Smooth muscle cell (in vitro differentiated cells): ENCODE measurements around the gene PTPN14. TPM values are rescaled to one million over a fixed set of nuclear protein-coding genes. Genes with fewer than 3 reads are reported as not detected.

Experiments used
- DNase-seq: peaks from one replicate; lab custom pipeline; 2025; ENCODE audit not compliant: unreplicated experiment; lab: John Stamatoyannopoulos, UW
- H2AFZ ChIP-seq: fragments of 200-600 bp; sonication (generic); 2 replicates; pipeline ENCODE4 v1.6.0; 2016; ENCODE audit warnings: antibody characterized with exemption, low read depth, mild to moderate bottlenecking
- H3F3A ChIP-seq: fragments of 200-600 bp; sonication (generic); 2 replicates; pipeline ENCODE4 v1.6.0; 2017; ENCODE audit warnings: antibody characterized with exemption, low read depth
- H3K27ac ChIP-seq: fragments of 200-600 bp; sonication (generic); 2 replicates; pipeline ENCODE4 v1.5.1; 2016; ENCODE audit warnings: low read depth, mild to moderate bottlenecking
- H3K27me3 ChIP-seq: fragments of 200-600 bp; sonication (generic); 2 replicates; pipeline ENCODE4 v1.6.1; 2016; ENCODE audit warnings: low read depth, mild to moderate bottlenecking
- H3K36me3 ChIP-seq: fragments of 200-600 bp; sonication (generic); 2 replicates; pipeline ENCODE4 v1.5.1; 2016; ENCODE audit warnings: low read depth
- H3K4me1 ChIP-seq: fragments of 200-600 bp; sonication (generic); 2 replicates; pipeline ENCODE4 v1.5.1; 2016; ENCODE audit warnings: low read depth
- H3K4me2 ChIP-seq: fragments of 200-600 bp; sonication (generic); 2 replicates; pipeline ENCODE4 v1.6.0; 2016; ENCODE audit warnings: mild to moderate bottlenecking
- H3K4me3 ChIP-seq: fragments of 200-600 bp; sonication (generic); 2 replicates; pipeline ENCODE4 v1.5.1; 2016; ENCODE audit warnings: mild to moderate bottlenecking
- H3K79me2 ChIP-seq: fragments of 200-600 bp; sonication (generic); 2 replicates; pipeline ENCODE4 v1.6.0; 2016; ENCODE audit warnings: low read depth, mild to moderate bottlenecking
- H3K9ac ChIP-seq: fragments of 200-600 bp; sonication (generic); 2 replicates; pipeline ENCODE4 v1.6.0; 2016; ENCODE audit warnings: low read depth
- H3K9me3 ChIP-seq: fragments of 200-600 bp; sonication (generic); replicated peaks from 2 replicates; pipeline ENCODE4 v1.5.1; 2016; ENCODE audit warnings: low read depth
- H4K20me1 ChIP-seq: fragments of 200-600 bp; sonication (generic); 2 replicates; pipeline ENCODE4 v1.6.0; 2016; ENCODE audit warnings: low read depth
- CTCF ChIP-seq: fragments of 200-600 bp; sonication (generic); IDR thresholded peaks from 2 replicates; pipeline ENCODE4 v1.5.1; 2017; ENCODE audit warnings: borderline replicate concordance, mild to moderate bottlenecking, antibody characterized with exemption; ENCODE audit not compliant: insufficient read depth, poor library complexity, severe bottlenecking
- WGBS: methylation state at CpG from one replicate; pipeline ENCODE4 v1.1.7; 2016; ENCODE audit warnings: low lambda C conversion rate; 5-methylcytosine and 5-hydroxymethylcytosine counted together
- polyA plus RNA-seq: library from polyadenylated mRNA; unstranded; fragments of >200 nt; fragmentation: Nextera tagmentation; extraction: Ambion mirVana; gene quantifications from 2 replicates; pipeline ENCODE4 v1.2.1, GENCODE V29; 2016
- total RNA-seq: library from RNA; depleted of rRNA; stranded (reverse); fragments of >200 nt; gene quantifications from 2 replicates; pipeline ENCODE4 v1.2.3, GENCODE V29; 2014

Gene PTPN14
- total and polyA plus RNA-seq, 2 experiments from 2014 or later: 13.7 to 28.6 TPM

- Histone ChIP-seq H3K27ac (no peak overlapping the region), H3F3A (peaks cover 18% of the 10 kb centered on the region), H4K20me1 (peaks cover 28% of the 10 kb centered on the region), H2AFZ (no peak overlapping the region), H3K9ac (no peak overlapping the region), H3K79me2 (peaks cover 18% of the 10 kb centered on the region), H3K9me3 (no peaks in the 10 kb centered on the region), H3K4me2 (no peak overlapping the region), H3K4me1 (peaks cover 27% of the 10 kb centered on the region), H3K4me3 (no peak overlapping the region), H3K27me3 (no peaks in the 10 kb centered on the region), H3K36me3 (no peaks in the 10 kb centered on the region)
- no peak for DNase-seq
- TF ChIP-seq CTCF: no peak
- WGBS: 98% methylated on average over 3 of the region's 3 CpGs
Observed at GRCh38 chr1:214449371-214449770, 102.0 kb downstream of the PTPN14 start.

- H3K79me2 ChIP-seq: peaks cover 11% of the 10 kb centered on the region
- peaks cover 27% of the 10 kb centered on the region for H3K4me1 ChIP-seq
Observed at GRCh38 chr1:214448536-214448935, 102.9 kb downstream of the PTPN14 start.

GRCh38 chr1:214447557-214447871 is 103.9 kb downstream of the PTPN14 start:
- Histone ChIP-seq H2AFZ (no peak overlapping the region), H3K4me3 (peak overlapping the region; percentile 27), H3K36me3 (no peaks in the 10 kb centered on the region), H3K4me1 (peaks cover 27% of the 10 kb centered on the region), H3F3A (peaks cover 27% of the 10 kb centered on the region), H3K9ac (peak overlapping the region; percentile 57), H3K4me2 (peak overlapping the region; percentile 84), H3K27me3 (no peaks in the 10 kb centered on the region), H3K27ac (peak overlapping the region; percentile 99), H3K79me2 (peaks cover 10% of the 10 kb centered on the region), H4K20me1 (peaks cover 15% of the 10 kb centered on the region), H3K9me3 (no peaks in the 10 kb centered on the region)
- 21% methylated on average over 2 of the region's 2 CpGs for whole genome bisulfite sequencing
- no peak for DNase-seq
- no peak for TF ChIP-seq CTCF

More at GRCh38 chr1:214448536-214448935, 102.9 kb downstream of the PTPN14 start:
- Histone ChIP-seq H3K36me3 (no peaks in the 10 kb centered on the region), H3K4me3 (no peak overlapping the region), H2AFZ (no peak overlapping the region), H3K9ac (no peak overlapping the region), H3K27ac (peak overlapping the region; percentile 24), H3K9me3 (no peaks in the 10 kb centered on the region), H3F3A (peaks cover 21% of the 10 kb centered on the region), H3K27me3 (no peaks in the 10 kb centered on the region), H4K20me1 (peaks cover 25% of the 10 kb centered on the region), H3K4me2 (no peak overlapping the region)
- DNase-seq: no peak
- WGBS: 80% methylated on average over 2 of the region's 2 CpGs
- no peak for TF ChIP-seq CTCF

- 5% methylated on average over 8 of the region's 8 CpGs for WGBS
- peaks cover 11% of the 10 kb centered on the region for H3K79me2 ChIP-seq
- peak overlapping the region; percentile 27 for H3K4me3 ChIP-seq
- no peaks in the 10 kb centered on the region for H3K27me3 ChIP-seq
- no peak for DNase-seq
- peaks cover 27% of the 10 kb centered on the region for H3K4me1 ChIP-seq
- TF ChIP-seq CTCF: no peak
- no peak overlapping the region for H2AFZ ChIP-seq
- H3K4me2 ChIP-seq: peak overlapping the region; percentile 84
- peaks cover 10% of the 10 kb centered on the region for H4K20me1 ChIP-seq
- H3K27ac ChIP-seq: peak overlapping the region; percentile 99
- H3K36me3 ChIP-seq: no peaks in the 10 kb centered on the region
- H3K9me3 ChIP-seq: no peaks in the 10 kb centered on the region
- H3F3A ChIP-seq: peaks cover 27% of the 10 kb centered on the region
- H3K9ac ChIP-seq: peak overlapping the region; percentile 86
Observed at GRCh38 chr1:214446772-214447556, 104.4 kb downstream of the PTPN14 start.
